SK-MEL-5 (cell line): ENCODE results near the gene COA8. TPM values are rescaled to one million over a fixed set of nuclear protein-coding genes. Genes with fewer than 3 reads are reported as not detected.
"Not testable (repeated sequence)": the region's sequence is repeated elsewhere in the genome, so short reads cannot be mapped to it uniquely, and the experiment has no call there.

Experiments used
- DNase-seq: peaks from one replicate; pipeline ENCODE4 v3.0.0-alpha.2; 2016; ENCODE audit warnings: low read depth, low spot score
- in situ Hi-C: cut with HindIII; loops from 2 replicates; pipeline ENCODE4 v1.10.0; 2016; ENCODE audit warnings: low sequenced_read_pairs, high pct_unique_total_duplicates, low pct_unique_long_range_greater_than_20kb
- total RNA-seq: library from RNA; depleted of rRNA; stranded (reverse); fragments of >200 nt; shearing (Covaris generic); gene quantifications from 2 replicates; pipeline ENCODE4 v1.2.3, GENCODE V29; 2014

Gene COA8
- total RNA-seq, 1 experiment from 2014 or later, result 40.4 TPM

- DNase-seq, result no peak
- in situ Hi-C loops, result no loop called here
Measured at GRCh38 chr14:103524002-103524935, 38.5 kb upstream of the COA8 start.

- DNase-seq, in situ Hi-C loops: not testable (repeated sequence)
Measured at GRCh38 chr14:103525430-103526246, 37.1 kb upstream of the COA8 start.

- in situ Hi-C loops, result no loop called here
- DNase-seq, result no peak
Measured at GRCh38 chr14:103526247-103526913, 36.4 kb upstream of the COA8 start.

- no peak for DNase-seq
- in situ Hi-C loops, result no loop called here
Measured at GRCh38 chr14:103526914-103527248, 35.9 kb upstream of the COA8 start.

GRCh38 chr14:103527408-103528145 is 35.2 kb upstream of the COA8 start:
- no peak for DNase-seq
- in situ Hi-C loops, result no loop called here

- in situ Hi-C loops, result no loop called here
- peak; percentile 21 for DNase-seq
Measured at GRCh38 chr14:103528146-103528586, 34.6 kb upstream of the COA8 start.

GRCh38 chr14:103528587-103529382 is 34.0 kb upstream of the COA8 start, which contains the start of gene TRMT61A:
Gene TRMT61A (plus strand): TSS chr14:103529196. CDS start chr14:103529979, 783 bp downstream.
- DNase-seq, result peak; percentile 90
- in situ Hi-C loops, result no loop called here

GRCh38 chr14:103529383-103530365 is 33.1 kb upstream of the COA8 start:
- in situ Hi-C loops, result no loop called here
- DNase-seq, result no peak

- in situ Hi-C loops, result no loop called here
- peak; percentile 28 for DNase-seq
Measured at GRCh38 chr14:103530390-103530789, 32.4 kb upstream of the COA8 start.

GRCh38 chr14:103530831-103531230 is 31.9 kb upstream of the COA8 start:
- no peak for DNase-seq
- in situ Hi-C loops, result no loop called here

- no peak for DNase-seq
- in situ Hi-C loops, result no loop called here
Measured at GRCh38 chr14:103531421-103532215, 31.1 kb upstream of the COA8 start.

- in situ Hi-C loops, result no loop called here
- DNase-seq, result no peak
Measured at GRCh38 chr14:103532216-103533136, 30.3 kb upstream of the COA8 start.

- in situ Hi-C loops, result no loop called here
- DNase-seq, result no peak
Measured at GRCh38 chr14:103533137-103533998, 29.4 kb upstream of the COA8 start.
